HG02610 (cell line): Measurements from ENCODE around the gene CTXND1.
A peak's percentile ranks its signal among the peaks of the same experiment; 100 is the strongest.

Experiments
- ATAC-seq: cut with Tn5 transposase; IDR thresholded peaks from one replicate; pipeline ENCODE4 v1.9.1; 2021; ENCODE audit warnings: mild to moderate bottlenecking, moderate library complexity; ENCODE audit not compliant: unreplicated experiment

CTXND1 gene

DNA sequence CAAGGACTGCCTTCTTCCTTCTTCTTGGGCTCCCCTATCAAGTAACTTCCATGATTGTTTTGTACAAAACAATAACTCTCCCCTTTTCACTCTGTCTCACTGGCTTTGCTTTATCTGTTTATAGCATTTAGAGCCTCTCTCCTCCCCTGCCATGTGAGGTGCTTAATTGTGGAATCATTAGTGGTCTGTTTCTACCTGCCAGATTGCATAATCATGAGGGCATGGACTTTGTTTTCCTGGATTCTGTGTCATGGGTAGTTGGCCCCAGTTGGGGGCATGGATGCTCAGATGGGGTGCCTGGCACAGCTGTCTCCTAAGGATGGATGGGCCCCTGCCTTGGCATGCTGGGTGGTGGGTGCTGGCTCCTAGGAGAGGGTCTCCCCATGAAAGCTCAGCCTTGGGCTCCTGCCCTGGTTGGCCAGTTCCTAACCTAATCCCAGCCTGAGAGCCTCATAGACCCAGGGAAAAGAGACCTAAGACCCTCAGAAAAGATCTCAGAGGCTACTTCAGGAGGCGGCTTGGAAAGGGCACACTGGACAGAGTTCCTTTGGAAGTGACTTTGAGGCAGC, 8.0 kb upstream of the CTXND1 start:
- ATAC-seq, result no peak

DNA sequence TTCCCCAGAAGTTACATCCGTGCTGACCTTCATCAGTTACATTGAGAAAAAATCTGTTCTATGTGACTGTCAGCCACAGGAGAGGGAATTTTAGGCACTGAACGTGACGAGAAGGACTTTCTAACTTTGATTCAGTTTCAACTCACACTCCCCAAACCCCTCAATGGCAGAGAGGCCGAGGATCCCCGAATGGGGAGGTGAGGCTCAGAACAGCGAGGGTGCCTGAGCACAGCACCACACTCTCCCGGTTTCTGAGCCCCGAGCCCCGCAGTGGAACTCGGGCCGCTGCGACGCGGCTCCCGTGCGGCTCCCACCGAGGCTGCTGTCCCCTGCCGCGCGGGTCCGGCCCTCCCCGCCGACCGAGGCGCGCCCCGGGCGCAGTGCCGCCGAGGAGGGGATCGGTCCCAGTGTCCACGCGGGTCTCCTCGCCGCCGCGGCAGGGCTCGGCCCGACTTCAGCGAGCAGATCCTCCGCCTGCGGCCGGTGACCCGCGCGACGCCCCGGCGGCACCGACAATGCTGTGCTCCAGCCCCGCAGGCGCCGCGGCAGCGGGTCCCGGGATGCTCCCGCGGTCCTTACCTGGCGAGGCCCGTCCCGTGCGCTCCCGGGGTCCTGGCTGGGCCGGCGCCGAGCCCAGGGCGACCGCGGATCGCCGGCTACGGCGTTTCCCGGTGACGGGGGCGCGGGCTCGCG, 439 bp downstream of the CTXND1 start:
- ATAC-seq, result no peak

DNA sequence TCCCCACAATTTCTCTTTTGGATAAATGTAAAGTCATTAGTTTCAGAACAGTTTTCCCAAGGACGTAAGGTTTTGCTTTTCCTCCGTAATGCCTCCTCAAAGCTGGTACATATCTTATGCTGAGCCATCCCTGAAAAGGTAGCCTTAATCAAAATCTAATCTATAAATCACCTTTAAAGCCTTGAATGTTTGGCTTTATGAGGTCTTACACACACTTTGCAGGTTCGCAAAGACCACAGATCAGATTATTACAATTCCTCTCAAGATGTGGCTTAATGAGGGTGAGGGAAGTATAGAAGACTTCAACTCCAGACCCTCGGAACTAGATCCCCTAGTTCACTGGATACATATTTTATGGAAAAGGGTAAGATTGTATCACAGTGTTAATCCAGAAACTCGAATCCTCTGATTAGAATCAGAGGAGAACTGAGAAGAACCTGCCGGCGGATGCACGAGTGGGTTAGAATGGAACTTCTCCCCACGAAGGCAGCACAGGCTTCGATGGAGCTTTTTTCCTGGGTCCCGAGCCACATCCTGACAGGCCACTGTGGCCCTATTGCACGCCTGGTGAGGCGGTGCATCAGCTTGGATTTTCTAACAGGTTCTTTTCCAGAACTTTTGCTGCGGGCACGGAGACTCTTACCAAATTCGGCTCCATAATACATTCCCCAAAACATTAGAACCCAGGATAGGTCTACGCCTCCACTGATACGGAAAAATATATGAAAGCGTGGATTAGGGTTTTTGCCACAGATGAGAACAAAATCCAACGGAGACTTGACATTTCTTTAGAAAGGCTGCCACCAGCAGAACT, 1.2 kb downstream of the CTXND1 start:
- ATAC-seq, result no peak

DNA sequence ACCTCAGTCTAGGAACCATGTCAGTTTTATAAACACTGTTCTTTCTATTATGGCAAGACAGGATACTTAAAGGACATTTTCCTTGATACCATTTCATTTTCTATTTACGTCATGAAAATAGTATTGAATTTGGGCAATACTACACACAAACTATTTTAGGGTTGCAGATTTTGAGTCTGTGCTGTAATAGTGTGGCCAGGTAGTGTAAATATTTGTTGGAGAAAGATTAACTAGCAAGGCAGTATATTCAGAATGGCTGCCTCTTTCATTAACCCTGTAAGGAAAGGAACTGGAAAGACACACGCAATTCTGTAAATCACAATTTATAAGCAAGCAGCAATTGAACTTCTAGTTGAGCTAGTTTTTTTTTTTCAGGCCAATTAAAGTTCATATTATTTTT, 2.0 kb downstream of the CTXND1 start:
- ATAC-seq, result no peak

DNA sequence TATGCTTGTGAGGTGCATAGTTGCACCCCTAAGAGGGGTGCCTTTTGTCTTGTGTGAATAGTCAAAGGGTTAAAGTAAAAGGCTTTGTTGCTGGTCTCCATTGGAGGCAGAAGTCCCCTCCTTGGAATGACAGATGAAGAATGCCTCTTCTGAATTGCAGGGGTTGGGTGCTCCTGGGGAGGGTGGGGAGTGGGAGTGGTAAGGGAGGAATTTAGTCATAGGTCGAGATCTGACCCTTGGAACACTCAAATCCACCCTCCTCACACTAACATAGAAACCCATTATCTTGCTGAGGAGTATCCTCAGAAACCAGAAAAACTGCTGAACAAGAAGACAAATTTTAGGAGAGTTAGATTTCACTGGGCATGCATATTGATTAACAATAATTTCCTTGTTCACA, 4.7 kb downstream of the CTXND1 start:
- ATAC-seq, result no peak

DNA sequence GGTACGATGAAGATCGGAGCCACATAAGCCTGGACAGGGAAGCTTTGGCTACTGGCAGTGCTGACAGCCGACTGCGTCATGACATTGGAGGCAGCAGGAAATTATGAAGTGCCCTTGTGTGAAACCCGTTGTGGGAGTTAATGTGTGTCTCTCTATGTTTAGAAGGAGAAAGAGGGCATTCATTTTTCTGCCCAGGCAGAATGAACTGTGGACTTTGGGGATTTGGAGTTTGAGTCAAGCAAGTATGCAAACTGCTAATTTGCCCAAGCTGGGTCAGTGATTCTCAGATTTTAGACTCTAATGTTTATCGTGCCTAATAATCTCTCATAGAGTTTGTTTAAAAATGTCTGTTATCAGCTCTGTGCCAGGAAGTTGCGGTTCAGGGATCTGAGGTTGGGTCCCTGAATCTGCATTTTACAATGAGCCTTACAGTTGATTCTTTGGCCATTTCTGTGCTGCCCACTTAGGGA, 5.6 kb downstream of the CTXND1 start:
- no peak for ATAC-seq

DNA sequence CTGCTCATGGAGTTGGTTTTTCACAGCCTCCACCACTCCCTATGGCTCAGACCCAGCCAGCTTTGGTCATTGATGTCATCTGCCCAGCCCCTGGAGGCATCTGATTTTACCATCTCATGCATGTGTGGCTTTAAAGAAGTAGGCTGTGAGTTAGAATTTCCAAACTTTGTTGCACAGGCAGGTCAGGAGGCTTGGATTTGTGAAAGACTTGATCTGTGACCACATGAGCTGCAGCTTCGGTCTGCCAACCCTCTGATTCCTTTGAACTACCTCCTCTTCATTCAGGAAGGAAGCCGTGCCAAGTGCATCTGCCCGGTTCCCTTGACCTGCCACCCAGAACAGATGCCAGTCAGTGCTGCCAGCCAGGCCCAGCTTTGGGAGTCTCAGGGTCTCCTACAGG, 9.2 kb downstream of the CTXND1 start:
- ATAC-seq, result no peak

DNA sequence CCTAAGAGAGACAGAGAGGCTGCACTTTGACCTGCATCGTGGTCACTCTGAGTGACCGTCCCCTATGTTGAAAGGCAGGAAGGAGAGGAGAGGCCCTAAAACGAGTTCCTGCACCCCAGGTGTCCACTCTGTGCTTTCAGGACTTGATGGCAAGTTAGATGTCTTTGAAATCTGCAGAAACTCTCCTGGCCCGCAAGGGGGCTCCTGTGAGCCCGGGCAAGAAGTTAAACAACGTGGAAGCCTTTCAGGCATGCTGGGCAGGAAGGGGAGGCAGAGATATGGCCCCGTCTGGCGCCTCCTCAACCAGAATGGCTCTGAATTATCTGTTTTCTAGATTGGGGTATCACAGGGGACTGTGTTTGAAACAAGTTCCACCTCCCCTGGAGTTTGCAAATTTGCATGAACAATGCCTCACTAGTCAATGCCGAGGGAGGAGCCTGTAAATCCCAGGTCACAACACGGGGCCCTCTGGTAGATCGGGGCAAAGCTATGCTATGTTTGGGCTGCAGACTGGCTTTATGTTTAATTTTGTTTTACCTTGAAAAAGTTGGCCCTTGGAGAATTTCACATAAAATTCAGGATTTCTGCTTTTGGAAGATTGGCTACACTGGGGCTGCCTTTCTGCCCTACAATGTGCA, 9.8 kb downstream of the CTXND1 start:
- ATAC-seq, result no peak

DNA sequence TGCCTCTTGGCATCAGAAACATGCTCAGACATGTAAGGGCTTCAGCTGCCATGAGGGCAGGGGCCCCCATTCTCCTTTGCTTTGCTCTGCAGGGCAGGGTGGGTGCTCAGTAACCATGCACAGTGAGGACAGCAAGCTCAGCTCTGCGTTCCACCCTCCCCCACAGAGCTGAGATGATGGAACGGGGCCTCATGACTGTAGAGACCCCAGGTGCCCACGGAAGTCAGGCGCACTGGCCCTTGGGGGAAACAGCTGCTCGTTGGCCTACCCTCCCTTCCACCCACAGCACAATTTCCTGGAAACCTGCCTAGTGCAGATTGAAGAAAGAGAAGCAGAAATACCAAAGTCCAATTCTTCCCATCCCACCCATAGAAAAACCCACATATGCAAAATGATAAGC, 10.5 kb downstream of the CTXND1 start:
- ATAC-seq, result no peak

DNA sequence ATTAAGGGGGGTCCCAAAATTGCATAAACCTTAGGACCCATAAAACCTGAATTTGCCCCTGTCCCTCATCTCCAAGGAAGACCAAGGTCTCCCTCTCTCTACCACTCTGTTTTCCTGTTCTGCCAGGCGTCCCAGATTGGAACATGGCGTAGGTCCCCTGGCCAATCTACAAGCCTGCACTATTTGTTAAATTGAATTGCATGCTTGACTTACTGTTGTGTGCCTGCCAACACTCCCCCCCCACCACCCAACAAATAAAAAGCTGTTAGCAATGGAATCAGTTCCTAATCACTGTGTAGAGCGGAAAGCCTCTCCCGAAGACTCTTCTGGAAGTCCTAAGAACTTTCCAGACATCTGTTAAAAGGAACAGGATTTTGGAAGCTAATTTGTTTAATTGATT, 11.7 kb downstream of the CTXND1 start:
- ATAC-seq, result no peak

DNA sequence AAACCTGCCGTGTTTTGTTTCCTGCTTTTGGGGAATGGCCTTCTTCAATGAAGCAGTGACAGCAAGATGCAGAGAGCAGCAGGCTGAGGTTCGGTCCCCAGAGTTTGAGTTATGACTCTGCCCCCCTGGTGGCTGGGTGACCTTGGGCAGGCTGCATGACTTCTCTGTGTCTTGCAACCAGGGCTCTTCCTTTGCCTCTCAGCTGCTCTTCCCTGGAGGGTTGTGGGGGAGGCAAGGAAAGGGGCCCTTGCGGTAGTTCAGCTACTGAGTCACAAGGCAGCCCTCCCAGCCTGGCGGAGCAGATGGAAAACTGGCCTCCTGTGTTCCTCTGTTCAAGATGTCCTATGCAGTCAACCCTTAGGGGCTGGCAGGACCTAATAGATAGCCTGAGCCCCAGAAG, 17.1 kb downstream of the CTXND1 start:
- peak; percentile 51 for ATAC-seq

DNA sequence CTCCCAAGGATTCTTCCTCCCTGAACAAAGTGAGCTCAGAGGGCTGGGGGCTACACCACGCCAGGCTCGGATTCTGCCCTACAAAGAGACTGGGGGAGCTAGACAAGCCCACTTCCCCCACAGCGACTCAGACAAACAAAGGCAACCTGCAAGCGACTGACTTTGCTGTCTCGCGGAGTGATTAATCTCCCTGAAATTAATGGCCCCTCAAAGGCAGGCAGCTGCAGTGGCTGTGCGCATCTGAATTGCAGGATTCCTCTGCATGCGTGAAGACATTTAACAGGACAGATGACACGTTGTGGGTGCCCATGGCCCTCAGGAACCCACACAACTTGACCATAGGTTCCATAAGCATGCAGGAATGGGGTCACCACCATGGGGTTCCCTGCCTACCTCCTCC, 18.4 kb downstream of the CTXND1 start:
- no peak for ATAC-seq

DNA sequence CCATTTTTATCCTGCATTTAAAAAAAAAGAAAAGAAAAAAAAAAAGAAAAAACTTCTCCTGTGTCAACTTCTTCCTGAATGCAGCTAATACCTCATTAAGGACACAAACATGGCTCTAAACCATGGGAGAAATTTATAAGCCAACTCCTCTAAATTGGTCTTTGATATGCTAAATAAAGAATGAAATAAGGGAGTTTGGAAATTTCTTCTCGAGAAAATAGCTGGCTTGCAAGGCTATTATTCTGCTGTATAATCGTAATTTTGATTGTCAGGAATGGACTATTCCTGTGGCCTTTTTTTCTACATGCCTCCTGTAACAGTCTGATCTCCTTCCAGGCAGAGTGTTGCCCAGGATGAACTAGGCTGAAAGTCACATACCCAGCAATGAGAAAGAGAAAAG, 20.6 kb downstream of the CTXND1 start:
- no peak for ATAC-seq

DNA sequence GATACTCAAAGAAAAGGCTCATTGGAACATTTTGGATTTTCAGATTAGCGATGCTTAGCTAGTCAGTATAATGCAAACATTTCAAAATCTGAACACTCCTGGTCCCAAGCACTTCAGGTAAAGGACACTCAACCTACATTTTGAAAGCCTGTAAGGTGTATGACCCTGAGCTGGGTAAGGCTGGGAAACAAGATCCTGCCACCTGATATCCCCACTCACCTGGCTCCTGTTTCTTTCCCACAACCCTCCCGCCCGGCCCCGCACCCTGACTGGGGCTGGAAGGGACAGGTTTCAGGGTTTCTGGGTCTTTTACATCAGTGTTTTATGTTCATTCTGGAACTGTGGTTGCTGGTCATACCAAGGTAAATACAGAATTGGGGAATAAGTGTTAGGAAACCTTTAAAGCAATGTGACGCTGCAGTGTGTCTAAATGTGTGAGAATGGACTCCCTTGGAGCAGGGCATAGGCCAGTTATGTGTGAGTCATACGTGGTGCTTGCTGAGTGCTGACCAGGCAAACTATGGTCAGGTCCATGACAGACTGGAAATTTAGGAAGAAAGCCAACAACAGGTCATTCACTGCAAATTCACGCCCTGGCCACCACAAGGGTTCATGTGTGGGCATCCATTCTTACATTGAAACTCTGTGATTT, 22.9 kb downstream of the CTXND1 start:
- ATAC-seq, result no peak

DNA sequence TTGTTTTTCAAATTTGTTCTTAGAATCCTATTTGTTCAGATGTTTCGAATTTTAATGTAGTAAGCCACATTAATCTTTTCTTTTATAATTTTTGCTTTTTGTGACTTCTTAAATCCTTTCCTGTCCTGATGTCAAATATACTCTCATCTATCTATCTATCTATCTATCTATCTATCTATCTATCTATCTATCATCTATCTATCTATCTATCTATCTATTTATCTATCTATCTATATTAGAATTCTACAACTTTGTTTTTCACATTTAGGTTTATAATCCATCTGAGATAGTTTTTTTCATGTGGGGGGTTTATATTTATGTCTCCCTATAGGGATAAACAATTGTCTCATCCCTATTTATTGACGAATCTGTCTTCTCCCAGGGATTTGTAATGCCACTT, 32.1 kb downstream of the CTXND1 start:
- no peak for ATAC-seq

DNA sequence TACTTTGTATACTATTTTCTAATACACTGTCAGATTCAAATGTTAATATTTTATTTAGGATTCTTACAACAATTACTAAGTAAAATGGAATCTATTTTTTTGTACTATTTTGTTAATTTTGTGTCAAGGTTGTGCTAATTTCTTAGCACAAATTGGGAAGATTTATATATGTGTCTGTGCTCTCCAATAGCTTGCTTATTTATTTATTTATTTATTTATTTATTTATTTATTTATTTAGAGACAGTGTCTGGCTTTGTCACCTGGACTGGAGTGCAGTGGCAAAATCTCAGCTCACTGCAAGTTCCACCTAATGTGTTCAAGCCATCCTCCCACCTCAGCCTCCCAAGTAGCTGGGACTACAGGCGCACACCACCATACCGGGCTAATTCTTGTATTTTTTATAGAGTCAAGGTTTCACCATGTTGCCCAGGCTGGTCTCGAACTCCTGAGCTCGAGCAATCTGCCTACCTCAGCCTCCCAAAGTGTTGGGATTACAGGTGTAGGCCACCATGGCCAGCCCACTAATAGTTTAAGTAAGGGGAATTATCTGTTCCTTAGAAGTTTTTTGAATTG, 34.6 kb downstream of the CTXND1 start:
- no peak for ATAC-seq

DNA sequence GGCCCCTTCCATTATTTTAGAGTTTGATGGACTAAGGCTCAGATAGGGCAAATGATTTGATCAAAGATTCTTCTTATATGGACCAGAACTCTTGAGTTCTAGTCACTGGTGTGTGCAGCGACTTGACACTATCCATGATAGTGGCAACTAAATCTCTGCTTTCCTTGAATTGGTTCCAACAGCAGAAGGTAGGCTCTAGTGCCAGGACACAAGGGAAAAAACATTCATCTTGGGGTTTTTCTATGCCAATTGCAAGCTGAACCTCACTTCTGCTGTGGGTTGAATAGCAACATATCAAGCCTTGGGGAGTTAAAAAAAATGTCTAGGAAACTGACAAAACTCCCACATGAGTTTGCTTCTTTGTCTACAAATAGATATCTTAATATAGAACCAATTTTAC, 35.1 kb downstream of the CTXND1 start:
- ATAC-seq, result no peak

DNA sequence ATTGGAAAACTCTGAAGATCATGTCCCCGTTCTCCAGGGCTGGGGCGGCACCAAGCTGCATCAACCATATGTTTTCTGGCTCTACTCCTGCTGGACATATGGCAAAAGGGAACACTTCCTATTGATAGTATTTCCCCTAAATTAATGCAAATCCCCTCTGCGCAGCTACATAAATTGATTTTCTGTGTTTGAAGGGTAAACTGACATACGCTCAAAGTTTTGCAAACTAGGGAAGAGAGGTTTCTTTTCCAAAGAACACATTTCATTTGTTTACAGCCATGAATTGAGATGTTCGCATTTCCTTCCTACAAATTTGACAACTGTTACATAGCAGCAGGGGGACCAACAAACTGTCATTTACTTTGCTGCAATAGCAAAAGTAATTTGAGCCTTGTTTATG, 35.9 kb downstream of the CTXND1 start:
- no peak for ATAC-seq

DNA sequence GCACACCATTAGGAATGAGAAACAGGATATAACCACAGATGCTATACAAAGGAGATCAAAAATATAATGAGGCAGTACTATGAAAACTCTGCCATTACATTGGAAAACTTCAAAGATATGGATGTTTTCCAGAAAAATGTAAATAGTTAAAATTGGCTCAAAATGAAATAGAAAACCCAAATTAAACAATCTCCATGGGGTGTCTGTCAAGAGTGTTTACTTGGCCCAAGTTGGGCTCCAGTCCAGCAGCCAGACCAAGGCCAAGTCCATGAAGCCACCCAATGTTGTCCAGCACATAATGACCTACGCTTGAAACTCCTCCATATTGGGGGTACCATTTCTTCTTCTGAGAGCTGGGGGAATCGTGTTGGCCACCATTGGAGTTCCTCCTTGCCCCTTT, 37.1 kb downstream of the CTXND1 start:
- no peak for ATAC-seq

DNA sequence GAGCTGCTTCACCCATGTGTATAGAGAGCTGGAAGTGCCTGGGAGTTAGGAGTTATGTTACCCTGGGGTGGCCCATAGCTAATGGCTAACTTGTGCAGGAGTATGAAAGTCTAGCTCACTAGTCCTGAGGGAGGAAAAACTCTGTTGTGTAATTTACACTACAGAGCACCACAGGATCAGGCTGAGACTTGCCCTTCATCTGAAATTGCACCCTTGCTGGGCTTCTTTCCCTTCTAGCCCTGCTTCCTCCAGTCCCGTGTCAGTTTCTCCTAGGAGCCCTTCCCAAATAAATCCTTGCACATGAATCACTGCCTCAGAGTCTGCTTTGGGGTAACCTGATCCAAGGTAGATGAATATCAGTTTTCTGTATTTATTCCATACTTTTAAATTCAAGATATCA, 40.0 kb downstream of the CTXND1 start:
- no peak for ATAC-seq
